Stimulated activated CD8-positive, alpha-beta memory T cell treated with anti-CD3 and anti-CD28 coated beads, Interleukin-7, amount 100 ng/mL, for 4 hours (primary cell): ENCODE measurements around the gene ATG13.
"Not testable (repeated sequence)": the region's sequence is repeated elsewhere in the genome, so short reads cannot be mapped to it uniquely, and the experiment has no call there.

Source experiments
- DNase-seq, 2 donors: peaks; one replicate each; pipeline ENCODE4 v3.0.0-alpha.2; 2020; ENCODE audit warnings: low read depth in 2 of 2

ATG13 gene

DNA sequence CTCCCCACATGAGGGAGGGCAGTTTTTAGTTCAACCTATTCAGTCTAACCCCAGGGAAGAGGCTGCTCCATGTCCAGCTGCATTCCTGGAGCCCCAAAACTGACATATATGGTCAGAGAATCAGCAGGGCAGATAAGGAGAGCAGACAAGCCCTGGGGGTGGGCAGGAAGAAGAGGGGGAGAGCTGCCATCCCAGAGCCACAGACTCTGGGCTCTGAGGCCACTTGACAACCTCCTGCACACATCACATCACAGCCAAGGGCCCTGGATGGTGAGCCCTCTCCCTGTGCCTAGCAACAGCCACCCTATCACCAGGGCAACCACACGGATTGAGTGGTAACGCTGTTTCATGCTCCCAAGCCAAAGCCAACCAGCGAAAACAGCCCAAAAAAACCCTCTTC lies 80.0 kb downstream of the ATG13 start:
- DNase-seq: no peak

DNA sequence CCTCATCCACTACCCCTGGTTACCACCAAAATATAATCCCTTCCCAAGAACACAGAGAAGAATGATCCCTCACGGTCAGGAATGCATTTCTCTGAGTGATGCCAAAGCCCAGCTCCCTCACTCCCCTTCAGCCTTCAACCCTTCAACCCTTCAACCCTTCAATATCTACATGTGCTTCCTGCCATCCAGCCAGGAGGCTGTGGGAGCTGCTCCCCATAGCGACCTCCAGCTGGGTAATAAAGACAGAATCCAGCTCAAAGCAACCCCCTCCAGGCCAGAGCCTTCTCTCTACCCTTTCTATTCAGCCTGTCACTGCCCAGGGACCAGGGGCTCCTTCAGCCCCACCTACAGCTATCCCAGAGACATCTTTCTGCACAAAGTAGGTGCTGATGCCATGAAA lies 80.4 kb downstream of the ATG13 start:
- DNase-seq: no peak

- no peak for DNase-seq
Measured at GRCh38 chr11:46698597-46698996, 81.2 kb downstream of the ATG13 start.

GRCh38 chr11:46700241-46701077 lies 83.1 kb downstream of the ATG13 start, which contains the start of the genes ARHGAP1 and ZNF408:
ARHGAP1 (minus strand) TSS chr11:46700619; CDS start chr11:46696107, 4,512 bp downstream.
ZNF408 (plus strand) TSS chr11:46701031; CDS start chr11:46701048, 17 bp downstream.
- peak; percentile 98 to 99 for DNase-seq

DNA sequence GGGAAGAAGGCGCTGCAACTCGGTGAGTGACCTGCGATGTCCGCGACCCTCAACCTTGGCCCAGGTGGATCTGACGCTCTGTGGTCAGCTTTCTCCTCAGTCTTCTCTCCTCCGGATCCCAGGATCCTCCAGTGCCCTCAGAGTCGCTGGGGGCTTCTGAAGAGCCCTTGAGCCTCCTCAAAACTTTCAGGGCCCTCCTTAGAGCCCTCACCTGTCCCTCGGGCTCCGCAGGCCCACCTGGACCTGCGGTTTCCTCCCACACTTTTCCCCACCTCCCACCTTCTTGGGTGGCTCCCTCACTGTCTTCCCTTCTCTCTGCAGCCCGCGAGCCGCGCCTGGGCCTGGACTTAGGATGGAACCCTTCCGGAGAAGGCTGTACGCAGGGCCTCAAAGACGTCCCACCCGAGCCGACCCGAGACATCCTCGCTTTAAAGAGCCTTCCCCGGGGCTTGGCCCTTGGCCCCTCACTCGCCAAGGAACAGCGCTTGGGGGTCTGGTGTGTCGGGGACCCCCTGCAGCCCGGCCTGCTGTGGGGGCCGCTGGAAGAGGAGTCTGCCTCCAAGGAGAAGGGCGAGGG lies 83.8 kb downstream of the ATG13 start:
- DNase-seq: no peak

GRCh38 chr11:46705070-46705688 lies 87.8 kb downstream of the ATG13 start:
- DNase-seq: no peak

DNA sequence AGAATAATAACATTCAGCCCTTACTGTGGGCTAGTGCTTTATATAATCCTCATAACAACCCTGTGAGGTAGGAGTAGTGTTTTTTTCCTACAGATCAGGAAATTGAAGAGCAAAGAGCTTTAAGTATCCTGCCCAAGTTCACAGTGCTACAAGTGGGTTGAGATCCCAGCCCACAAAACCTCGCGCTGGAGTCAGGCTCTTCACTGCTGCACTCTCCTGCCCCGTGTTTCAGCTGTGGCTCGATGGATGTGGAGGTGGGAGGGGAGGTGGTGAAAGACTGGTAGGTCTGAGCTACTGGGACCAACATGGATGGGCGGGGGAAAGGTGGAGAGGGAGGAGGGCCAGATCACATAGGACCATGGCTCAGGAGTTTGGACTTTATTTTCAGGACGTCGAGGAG lies 89.5 kb downstream of the ATG13 start:
- no peak for DNase-seq

GRCh38 chr11:46709351-46709750 lies 92.0 kb downstream of the ATG13 start:
- DNase-seq: not testable (repeated sequence)

DNA sequence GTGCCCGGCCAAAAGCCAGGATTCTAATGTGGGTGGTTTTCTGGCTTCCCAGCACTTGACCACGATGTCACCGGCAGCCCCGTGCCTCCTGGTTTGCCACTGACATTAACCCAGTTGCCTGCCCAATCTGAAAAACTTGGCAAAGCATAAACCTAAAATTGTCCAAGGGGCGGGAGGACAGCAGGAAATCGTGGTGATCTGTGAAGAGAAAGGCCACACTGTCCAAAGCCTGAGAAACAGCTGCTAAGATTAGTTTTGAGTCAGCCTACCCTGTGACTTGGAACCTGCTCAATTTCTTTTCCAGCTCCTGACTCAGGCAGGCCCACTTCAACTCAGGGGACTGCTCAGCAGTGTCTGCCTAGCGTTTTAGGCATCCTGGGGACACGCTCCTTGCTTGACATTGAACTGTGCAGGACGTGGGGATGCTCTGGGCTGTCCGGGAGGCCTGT lies 93.5 kb downstream of the ATG13 start:
- DNase-seq: no peak

DNA sequence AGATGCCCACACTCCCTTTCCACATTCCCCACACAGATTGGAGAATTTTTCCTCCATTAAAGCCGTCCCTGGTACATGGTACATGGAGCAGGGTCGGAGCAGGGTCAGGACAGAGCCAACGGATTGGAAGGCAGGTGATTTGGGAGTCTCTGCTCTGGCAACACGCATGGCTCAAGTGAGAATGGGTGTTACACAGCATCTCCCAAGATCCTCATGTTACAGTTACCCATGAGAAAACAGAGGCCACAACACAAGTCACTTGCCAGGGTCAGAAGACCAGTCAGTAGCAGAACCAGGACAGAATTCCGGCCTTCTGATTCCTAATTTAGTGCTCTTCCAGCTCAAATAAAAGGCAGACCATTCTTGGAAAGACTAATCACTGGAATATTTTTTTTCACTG lies 94.0 kb downstream of the ATG13 start:
- DNase-seq: no peak

DNA sequence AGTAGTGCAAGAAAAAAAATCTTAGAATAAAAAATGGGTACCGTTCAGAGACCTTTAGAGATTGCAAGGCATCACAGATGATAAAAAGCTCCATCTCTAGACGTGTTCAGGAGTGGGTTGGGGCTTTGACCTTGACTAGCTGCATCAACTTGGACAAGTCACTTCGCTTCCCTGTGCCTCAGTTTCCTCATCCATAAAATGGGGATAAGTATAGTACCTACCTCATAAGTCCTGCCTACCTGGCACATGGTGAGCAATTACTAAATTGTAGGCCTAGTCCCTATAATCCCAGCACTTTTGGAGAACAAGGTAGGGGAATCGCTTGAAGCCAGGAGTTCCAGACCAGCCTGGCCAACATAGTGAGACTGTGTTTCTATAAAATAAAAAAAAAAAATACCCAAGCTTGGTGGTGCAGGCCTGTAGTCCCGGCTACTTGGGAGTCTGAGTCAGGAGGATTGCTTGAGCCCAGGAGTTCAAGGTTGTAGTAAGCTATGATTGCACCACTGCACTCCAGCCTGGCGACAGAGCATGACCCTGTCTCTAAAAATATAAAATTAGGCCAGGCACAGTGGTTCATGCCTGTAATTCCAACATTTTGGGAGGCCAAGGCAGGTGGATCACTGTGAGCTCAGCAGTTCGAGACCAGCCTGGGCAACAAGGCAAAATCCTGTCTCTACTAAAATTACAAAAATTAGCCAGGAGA lies 95.7 kb downstream of the ATG13 start:
- no peak for DNase-seq

- not testable (repeated sequence) for DNase-seq
Measured at GRCh38 chr11:46717825-46718154, 100.4 kb downstream of the ATG13 start.

GRCh38 chr11:46718155-46719019 lies 101.0 kb downstream of the ATG13 start:
- no peak for DNase-seq

DNA sequence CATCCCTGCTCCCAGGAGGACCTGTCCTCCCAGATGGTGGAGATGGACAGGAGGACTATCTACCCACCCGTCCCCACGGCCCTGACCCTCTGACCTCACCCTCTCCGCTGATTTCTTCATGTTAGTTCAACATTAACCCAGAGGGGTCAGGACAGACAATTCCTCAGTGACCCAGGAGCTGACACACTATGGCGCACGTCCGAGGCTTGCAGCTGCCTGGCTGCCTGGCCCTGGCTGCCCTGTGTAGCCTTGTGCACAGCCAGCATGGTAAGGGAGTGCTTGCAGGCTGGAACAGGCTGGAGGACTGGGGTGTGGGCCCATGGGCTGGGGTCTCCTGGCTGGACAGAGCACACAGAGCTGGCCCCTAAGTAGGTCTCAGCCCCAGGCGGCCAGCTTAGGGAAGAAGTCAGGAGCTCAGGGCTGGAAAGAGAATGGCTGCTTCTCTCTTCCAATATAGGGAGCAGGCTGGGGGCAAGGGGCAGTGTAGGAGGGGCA lies 101.7 kb downstream of the ATG13 start, which contains the start of gene F2:
TSS of gene F2 (plus strand) at position 166 of the 495 bp plus-strand sequence. CDS start at position 189, 23 bp downstream.
- no peak for DNase-seq

GRCh38 chr11:46719543-46720218 lies 102.3 kb downstream of the ATG13 start:
- no peak for DNase-seq

DNA sequence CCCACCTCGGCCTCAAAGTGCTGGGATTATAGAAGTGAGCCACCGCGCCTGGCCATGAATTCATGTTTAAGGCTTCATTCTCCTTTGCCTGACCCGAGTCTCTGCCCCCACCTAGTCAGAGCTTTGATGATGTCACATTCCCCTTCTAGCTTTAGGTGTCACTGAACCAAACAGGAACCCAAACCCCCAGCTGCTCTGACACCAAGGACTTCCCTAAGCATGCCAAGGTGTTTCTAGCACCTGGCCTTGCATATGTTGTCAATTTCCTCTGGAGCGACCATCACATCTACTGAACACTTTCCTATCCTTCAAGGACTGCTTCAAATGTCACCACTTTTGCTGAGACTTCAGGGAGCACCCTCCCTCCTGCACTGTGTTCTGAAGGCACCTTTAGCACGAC lies 103.9 kb downstream of the ATG13 start:
- DNase-seq: no peak

GRCh38 chr11:46722566-46723358 lies 105.4 kb downstream of the ATG13 start:
- DNase-seq: no peak

DNA sequence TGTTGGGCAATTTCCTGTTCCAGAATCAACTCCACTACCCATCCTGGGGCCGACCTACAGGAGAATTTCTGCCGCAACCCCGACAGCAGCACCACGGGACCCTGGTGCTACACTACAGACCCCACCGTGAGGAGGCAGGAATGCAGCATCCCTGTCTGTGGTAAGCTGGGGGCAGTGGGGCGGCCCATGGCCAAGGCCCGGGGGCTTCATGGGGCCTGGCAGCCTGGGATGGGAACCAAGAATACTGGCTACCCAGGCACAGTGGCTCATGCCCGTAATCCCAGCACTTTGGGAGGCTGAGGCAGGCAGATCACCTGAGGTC lies 106.0 kb downstream of the ATG13 start:
- DNase-seq: no peak

GRCh38 chr11:46724088-46724487 lies 106.7 kb downstream of the ATG13 start:
- DNase-seq: no peak
